Breast epithelium (tissue), 4 donors: ENCODE measurements around the gene CDKN2AIP. TPM values are rescaled to one million over a fixed set of nuclear protein-coding genes. Genes with fewer than 3 reads are reported as not detected.

ENCODE experiments used
- DNase-seq, 2 donors: peaks; one replicate each; pipeline ENCODE4 v3.0.0-alpha.2; 2019; ENCODE audit warnings: low spot score in 2 of 2
- H3K27ac ChIP-seq, 2 donors: fragments of 200-600 bp; sonication (generic) in 1 of 2; one replicate each; pipeline ENCODE4 v1.5.1; 2016 to 2019; ENCODE audit warnings: mild to moderate bottlenecking in 1 of 2
- H3K27me3 ChIP-seq, 2 donors: fragments of 200-600 bp; sonication (generic) in 1 of 2; one replicate each; pipeline versions ENCODE4 v1.5.1 to v1.6.0; 2017 to 2019; ENCODE audit warnings: control low read depth in 1 of 2, mild to moderate bottlenecking in 1 of 2
- H3K36me3 ChIP-seq: fragments of 200-600 bp; one replicate; pipeline ENCODE4 v1.5.1; 2019
- H3K4me1 ChIP-seq, 2 donors: fragments of 200-600 bp; sonication (generic); one replicate each; pipeline ENCODE4 v1.5.1; 2016 to 2019; ENCODE audit warnings: control low read depth in 1 of 2
- H3K4me3 ChIP-seq, 3 donors: fragments of 200-600 bp; sonication (generic); 1 replicate in 2 of 3; 2 replicates in 1 of 3; pipeline ENCODE4 v1.5.1; 2016 to 2019; ENCODE audit warnings: mild to moderate bottlenecking in 3 of 3, moderate library complexity in 2 of 3
- H3K9me3 ChIP-seq, 2 donors: fragments of 200-600 bp; sonication (generic) in 1 of 2; one replicate each; pipeline ENCODE4 v1.5.1; 2016 to 2019; ENCODE audit warnings: control low read depth in 1 of 2
- POLR2A ChIP-seq: fragments of 450-650 bp; IDR thresholded peaks from one replicate; pipeline ENCODE4 v1.6.1; 2016; ENCODE audit warnings: antibody characterized with exemption, mild to moderate bottlenecking, moderate library complexity
- POLR2AphosphoS5 ChIP-seq, 3 donors: sonication (generic); formaldehyde crosslinking; IDR thresholded peaks; one replicate each; pipeline ENCODE4 v1.6.1; 2017; ENCODE audit warnings: antibody characterized with exemption in 3 of 3
- intact Hi-C: fragments of 100-400 bp; cut with DNase I; formaldehyde crosslinking; loops from one replicate; pipeline ENCODE4 v1.15.1; 2023; ENCODE audit warnings: low total_unique reads
- total RNA-seq, 3 donors: library from RNA; depleted of rRNA; stranded (reverse); fragments of >200 nt; gene quantifications; one replicate each; pipeline ENCODE4 v1.1.0, GENCODE V29; 2016
- TF ChIP-seq, protein P1 (sequence below), 3 donors: fragments of 450-650 bp; IDR thresholded peaks; one replicate each; pipeline ENCODE4 v1.5.1; 2016 to 2017; ENCODE audit warnings: antibody characterized with exemption in 3 of 3, mild to moderate bottlenecking in 3 of 3, moderate library complexity in 3 of 3

Gene CDKN2AIP
- total RNA-seq, 3 donors from 2014 or later: 22.2 to 37.3 (median 23.3) TPM

DNA sequence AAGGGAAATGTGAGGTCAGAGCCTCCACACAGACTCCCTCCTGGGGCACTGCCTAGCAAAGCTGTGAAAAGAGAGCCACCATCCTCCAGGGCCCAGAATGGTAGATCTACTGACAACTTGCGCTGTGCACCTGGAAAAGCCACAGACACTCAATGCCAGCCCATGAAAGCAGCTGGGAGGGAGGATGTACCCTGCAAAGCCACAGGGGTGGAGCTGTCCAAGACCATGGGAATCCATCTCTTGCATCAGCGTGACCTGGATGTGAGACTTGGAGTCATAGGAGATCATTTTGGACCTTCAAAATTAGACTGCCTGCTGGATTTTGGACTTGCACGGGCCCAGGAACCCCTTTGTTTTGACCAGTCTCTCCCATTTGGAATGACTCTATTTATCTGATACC lies 22.8 kb downstream of the CDKN2AIP start:
- no peak for DNase-seq
- Histone ChIP-seq H3K27me3 (no peaks in the 10 kb centered on the region), H3K4me1 (no peaks in the 10 kb centered on the region), H3K27ac (no peak overlapping the region), H3K9me3 (no peaks in the 10 kb centered on the region), H3K36me3 (no peaks in the 10 kb centered on the region), H3K4me3 (no peak overlapping the region)
- intact Hi-C loops: no loop called here
- TF ChIP-seq POLR2A: no peak
- TF ChIP-seq, protein P1, sequence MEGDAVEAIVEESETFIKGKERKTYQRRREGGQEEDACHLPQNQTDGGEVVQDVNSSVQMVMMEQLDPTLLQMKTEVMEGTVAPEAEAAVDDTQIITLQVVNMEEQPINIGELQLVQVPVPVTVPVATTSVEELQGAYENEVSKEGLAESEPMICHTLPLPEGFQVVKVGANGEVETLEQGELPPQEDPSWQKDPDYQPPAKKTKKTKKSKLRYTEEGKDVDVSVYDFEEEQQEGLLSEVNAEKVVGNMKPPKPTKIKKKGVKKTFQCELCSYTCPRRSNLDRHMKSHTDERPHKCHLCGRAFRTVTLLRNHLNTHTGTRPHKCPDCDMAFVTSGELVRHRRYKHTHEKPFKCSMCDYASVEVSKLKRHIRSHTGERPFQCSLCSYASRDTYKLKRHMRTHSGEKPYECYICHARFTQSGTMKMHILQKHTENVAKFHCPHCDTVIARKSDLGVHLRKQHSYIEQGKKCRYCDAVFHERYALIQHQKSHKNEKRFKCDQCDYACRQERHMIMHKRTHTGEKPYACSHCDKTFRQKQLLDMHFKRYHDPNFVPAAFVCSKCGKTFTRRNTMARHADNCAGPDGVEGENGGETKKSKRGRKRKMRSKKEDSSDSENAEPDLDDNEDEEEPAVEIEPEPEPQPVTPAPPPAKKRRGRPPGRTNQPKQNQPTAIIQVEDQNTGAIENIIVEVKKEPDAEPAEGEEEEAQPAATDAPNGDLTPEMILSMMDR (IDR thresholded peaks at IDR 0.05): no peak

DNA sequence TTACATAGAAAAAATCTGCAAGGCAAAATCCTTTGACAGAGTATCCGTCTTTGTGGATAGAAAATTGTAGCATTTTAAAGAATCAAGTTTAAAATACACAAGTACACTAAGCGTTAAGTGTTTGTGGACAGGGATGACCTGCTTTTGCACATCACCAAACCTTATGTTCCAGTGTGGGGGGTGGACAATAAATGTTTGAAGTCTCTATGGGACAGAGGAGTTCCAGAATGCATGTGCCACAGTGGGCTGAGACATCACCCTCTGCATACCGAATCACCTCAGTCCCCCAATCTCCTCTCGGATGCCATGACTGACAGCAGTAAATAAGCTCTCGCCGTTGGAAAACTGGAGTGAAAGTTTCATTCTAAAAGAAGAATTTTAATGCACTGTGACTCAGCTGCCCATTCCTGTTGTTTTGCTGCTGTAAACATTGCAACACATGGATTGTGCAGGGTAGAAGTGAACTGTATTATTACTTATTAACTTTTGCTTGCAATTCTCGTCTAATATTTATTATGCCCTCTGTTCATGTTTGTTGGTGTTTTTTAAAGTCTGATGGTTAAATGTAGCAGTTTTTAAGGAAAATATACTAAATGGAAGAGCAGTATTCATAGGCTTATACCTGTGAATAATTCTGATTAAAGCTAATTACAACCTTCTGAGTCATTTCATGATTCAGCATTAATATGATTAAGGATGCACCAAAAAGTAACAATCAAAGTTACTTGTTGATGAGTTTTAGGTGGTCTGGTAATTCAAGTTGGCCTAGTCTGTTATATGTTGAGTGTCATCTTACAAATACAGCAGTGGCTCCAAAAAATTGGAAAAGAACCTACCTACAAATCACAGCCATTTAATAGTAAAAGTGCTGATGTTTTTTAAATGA lies 24.0 kb downstream of the CDKN2AIP start:
- Histone ChIP-seq H3K27me3 (no peaks in the 10 kb centered on the region), H3K36me3 (no peaks in the 10 kb centered on the region), H3K4me3 (no peak overlapping the region), H3K27ac (no peak overlapping the region), H3K4me1 (no peaks in the 10 kb centered on the region), H3K9me3 (no peaks in the 10 kb centered on the region)
- no peak for TF ChIP-seq POLR2A
- TF ChIP-seq POLR2AphosphoS5 (IDR thresholded peaks at IDR 0.05): no peak
- TF ChIP-seq, protein P1 (IDR thresholded peaks at IDR 0.05): no peak
- no peak for DNase-seq
- intact Hi-C loops: no loop called here

DNA sequence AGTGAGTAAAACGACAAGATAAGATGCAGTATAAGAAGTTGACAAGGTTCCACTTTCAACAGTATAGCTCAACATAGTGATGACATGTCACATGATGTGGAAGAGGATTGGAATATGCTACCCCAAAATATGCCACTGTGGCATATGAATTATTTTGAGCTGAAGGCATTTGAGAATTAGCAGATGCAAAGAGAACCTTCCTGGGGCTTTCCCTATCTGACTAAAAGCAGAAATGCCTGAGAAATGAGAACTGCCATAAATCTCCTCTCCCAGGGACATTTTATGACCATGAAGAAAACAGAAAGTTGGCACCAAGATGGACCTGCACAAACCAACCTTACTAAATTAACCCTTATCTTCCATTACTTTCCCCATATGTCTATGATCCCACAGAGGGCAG lies 24.8 kb downstream of the CDKN2AIP start:
- no peak for DNase-seq
- H3K27ac ChIP-seq: peak overlapping the region in 1 of 2 donors; percentile 27
- no peaks in the 10 kb centered on the region for H3K36me3 ChIP-seq
- H3K27me3 ChIP-seq: no peaks in the 10 kb centered on the region
- H3K4me3 ChIP-seq: no peak overlapping the region
- no peaks in the 10 kb centered on the region for H3K9me3 ChIP-seq
- intact Hi-C loops: no loop called here
- H3K4me1 ChIP-seq: no peaks in the 10 kb centered on the region
- TF ChIP-seq, protein P1 (IDR thresholded peaks at IDR 0.05): no peak
- TF ChIP-seq POLR2A: no peak
- no peak for TF ChIP-seq POLR2AphosphoS5 (IDR thresholded peaks at IDR 0.05)

DNA sequence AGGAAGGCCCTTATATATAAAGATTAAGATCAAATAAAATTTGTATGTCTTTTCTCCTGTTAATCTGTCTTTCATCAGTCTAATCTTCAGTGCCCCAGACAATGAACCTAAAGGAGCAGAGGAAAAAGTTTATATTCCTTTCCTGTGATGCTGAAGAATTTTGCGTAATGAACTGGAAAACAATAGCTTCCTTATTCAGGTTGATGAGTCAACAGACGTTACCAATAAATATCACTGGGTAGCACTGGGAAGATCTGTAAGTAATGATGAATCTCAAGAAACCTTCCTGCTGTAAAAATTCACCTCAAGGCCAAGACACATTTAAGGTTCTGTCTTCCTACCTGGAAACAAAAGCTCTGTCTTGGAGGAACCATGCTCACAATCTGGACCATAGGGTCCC lies 25.5 kb downstream of the CDKN2AIP start:
- H3K4me3 ChIP-seq: no peak overlapping the region
- no peaks in the 10 kb centered on the region for H3K36me3 ChIP-seq
- TF ChIP-seq POLR2A: no peak
- TF ChIP-seq POLR2AphosphoS5 (IDR thresholded peaks at IDR 0.05): no peak
- TF ChIP-seq, protein P1 (IDR thresholded peaks at IDR 0.05): no peak
- no peak for DNase-seq
- H3K27me3 ChIP-seq: no peaks in the 10 kb centered on the region
- H3K27ac ChIP-seq: peak overlapping the region in 1 of 2 donors; percentile 27
- H3K4me1 ChIP-seq: no peaks in the 10 kb centered on the region
- H3K9me3 ChIP-seq: no peaks in the 10 kb centered on the region
- intact Hi-C loops: no loop called here

DNA sequence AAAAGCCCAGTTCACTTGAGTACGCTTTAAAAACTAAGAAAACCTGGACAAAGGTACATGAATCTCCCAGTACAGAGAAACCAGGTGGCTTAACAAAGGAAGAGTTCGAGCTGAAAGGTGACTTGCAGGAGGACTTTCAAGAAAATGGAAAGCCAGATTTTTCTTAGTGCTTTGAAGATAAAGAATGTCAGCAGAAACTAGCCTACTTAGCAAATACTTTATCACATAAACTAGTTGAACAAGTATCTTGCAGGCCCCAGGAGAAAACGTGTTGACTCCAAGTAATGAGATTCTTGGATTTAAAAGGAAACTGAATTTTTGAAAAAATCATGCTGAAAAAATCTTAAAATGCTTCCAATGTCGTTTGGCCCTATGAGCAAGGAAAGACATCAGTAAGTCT lies 26.4 kb downstream of the CDKN2AIP start:
- no peak overlapping the region for H3K4me3 ChIP-seq
- no peaks in the 10 kb centered on the region for H3K4me1 ChIP-seq
- TF ChIP-seq, protein P1 (IDR thresholded peaks at IDR 0.05): no peak
- TF ChIP-seq POLR2AphosphoS5 (IDR thresholded peaks at IDR 0.05) (no peak), POLR2A (no peak)
- no peaks in the 10 kb centered on the region for H3K36me3 ChIP-seq
- no peak for DNase-seq
- intact Hi-C loops: no loop called here
- H3K27me3 ChIP-seq: no peaks in the 10 kb centered on the region
- no peak overlapping the region for H3K27ac ChIP-seq
- H3K9me3 ChIP-seq: no peaks in the 10 kb centered on the region
